Neural progenitor cell (in vitro differentiated cells): ENCODE measurements around the gene KIF1B.

Source experiments
- EZH2phosphoT487 ChIP-seq: fragments of 200-600 bp; sonication (generic); IDR thresholded peaks from 2 replicates; pipeline ENCODE4 v1.6.1; 2017; ENCODE audit warnings: antibody characterized with exemption
- TF ChIP-seq, protein P1 (sequence below): fragments of 200-600 bp; sonication (generic); IDR thresholded peaks from 2 replicates; pipeline ENCODE4 v1.5.1; 2017; ENCODE audit warnings: antibody characterized with exemption, mild to moderate bottlenecking

DNA sequence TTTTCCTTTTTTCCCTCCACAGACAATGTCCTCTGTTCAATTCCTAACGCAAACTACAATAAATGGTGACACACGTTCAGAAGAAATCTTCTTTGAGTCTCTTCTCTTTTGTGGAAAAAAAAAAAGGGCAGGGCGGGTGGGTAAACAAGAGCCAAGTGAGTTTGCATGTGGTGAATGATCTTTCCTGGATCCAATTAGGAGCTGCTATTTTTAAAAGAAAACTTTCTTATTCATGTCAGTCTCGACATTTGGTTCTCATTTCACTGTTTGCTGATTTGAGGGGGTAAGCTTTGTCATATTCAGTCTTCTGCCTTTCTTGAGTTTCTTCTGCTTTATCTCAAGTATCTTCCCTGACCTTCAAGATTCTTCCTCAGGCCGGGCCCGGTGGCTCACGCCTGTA lies 29.2 kb upstream of the KIF1B start:
- TF ChIP-seq, protein P1, sequence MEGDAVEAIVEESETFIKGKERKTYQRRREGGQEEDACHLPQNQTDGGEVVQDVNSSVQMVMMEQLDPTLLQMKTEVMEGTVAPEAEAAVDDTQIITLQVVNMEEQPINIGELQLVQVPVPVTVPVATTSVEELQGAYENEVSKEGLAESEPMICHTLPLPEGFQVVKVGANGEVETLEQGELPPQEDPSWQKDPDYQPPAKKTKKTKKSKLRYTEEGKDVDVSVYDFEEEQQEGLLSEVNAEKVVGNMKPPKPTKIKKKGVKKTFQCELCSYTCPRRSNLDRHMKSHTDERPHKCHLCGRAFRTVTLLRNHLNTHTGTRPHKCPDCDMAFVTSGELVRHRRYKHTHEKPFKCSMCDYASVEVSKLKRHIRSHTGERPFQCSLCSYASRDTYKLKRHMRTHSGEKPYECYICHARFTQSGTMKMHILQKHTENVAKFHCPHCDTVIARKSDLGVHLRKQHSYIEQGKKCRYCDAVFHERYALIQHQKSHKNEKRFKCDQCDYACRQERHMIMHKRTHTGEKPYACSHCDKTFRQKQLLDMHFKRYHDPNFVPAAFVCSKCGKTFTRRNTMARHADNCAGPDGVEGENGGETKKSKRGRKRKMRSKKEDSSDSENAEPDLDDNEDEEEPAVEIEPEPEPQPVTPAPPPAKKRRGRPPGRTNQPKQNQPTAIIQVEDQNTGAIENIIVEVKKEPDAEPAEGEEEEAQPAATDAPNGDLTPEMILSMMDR = no peak
- no peak for TF ChIP-seq EZH2phosphoT487
